GM19455 (cell line): Measurements from ENCODE around the gene UTP20.

ENCODE experiments used
- ATAC-seq: cut with Tn5 transposase; IDR thresholded peaks from one replicate; pipeline ENCODE4 v1.9.1; 2021; ENCODE audit not compliant: unreplicated experiment

UTP20 gene

DNA sequence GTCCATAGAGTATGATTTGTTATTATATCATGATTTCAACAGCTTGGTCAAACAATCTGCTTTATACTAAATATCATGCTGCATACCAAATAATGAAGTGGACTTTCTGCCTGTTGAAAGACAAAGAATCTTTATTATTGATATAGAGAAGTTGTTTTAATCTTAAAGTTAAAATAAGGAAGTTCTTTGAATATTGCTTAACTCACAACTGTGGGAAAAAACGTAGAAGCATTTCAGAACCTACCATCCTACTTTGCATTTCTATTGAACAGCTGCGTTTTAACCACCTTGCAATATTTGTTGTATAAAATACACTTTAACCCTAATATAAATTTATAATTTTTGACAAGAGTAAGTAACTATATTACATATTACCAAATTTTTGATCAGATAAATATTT, 150.6 kb downstream of the UTP20 start:
- ATAC-seq, result no peak

DNA sequence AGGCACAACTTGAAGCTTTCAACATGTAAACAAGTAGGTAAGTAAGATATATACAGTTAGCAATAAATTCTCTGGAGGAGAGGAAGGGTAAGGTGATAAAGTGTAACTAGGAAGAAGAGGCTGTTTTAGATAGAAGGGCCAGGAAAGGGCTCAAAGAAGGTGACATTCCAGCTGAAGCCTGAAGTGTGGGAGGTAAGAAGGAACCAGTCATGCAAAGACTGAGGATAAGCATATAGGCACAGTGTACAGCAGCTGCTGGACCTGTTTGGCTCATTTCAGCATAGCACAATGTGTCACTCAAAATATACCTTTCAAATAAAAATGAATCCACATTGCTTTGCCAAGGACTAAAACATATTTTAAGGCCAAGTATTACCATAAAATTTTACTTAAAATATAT, 156.2 kb downstream of the UTP20 start:
- ATAC-seq, result no peak
